Liver (tissue), 9 donors: ENCODE data around the gene CCBE1. TPM values are rescaled to one million over a fixed set of nuclear protein-coding genes. Genes with fewer than 3 reads are reported as not detected.

ENCODE experiments used
- DNase-seq: peaks from one replicate; pipeline ENCODE4 v3.0.0-alpha.2; 2017; ENCODE audit warnings: low spot score
- H3K27ac ChIP-seq, 2 donors: one replicate each; pipeline ENCODE4 v1.7.0; 2013; ENCODE audit warnings: inconsistent platforms in 2 of 2, low read length in 2 of 2, control low read depth in 1 of 2, low read depth in 1 of 2, mild to moderate bottlenecking in 1 of 2
- H3K27me3 ChIP-seq, 4 donors: one replicate each; pipeline versions ENCODE4 v1.6.1 to v1.7.0; 2013; ENCODE audit warnings: low read length in 3 of 4, inconsistent platforms in 1 of 4, mild to moderate bottlenecking in 1 of 4, moderate library complexity in 1 of 4; ENCODE audit not compliant: control insufficient read depth in 4 of 4, insufficient read depth in 4 of 4
- H3K36me3 ChIP-seq, 4 donors: one replicate each; pipeline versions ENCODE4 v1.6.1 to v1.7.0; 2013; ENCODE audit warnings: low read length in 3 of 4, mild to moderate bottlenecking in 3 of 4, low read depth in 1 of 4, moderate library complexity in 1 of 4; ENCODE audit not compliant: control insufficient read depth in 4 of 4, insufficient read depth in 3 of 4
- H3K4me1 ChIP-seq, 4 donors: one replicate each; pipeline versions ENCODE4 v1.6.1 to v1.7.0; 2013; ENCODE audit warnings: low read length in 3 of 4, mild to moderate bottlenecking in 3 of 4, moderate library complexity in 1 of 4; ENCODE audit not compliant: control insufficient read depth in 4 of 4, insufficient read depth in 4 of 4
- H3K4me3 ChIP-seq, 3 donors: one replicate each; pipeline versions ENCODE4 v1.6.1 to v1.7.0; 2013; ENCODE audit warnings: low read length in 3 of 3, control low read depth in 1 of 3, low read depth in 1 of 3, mild to moderate bottlenecking in 1 of 3
- H3K9ac ChIP-seq, 2 donors: one replicate each; pipeline ENCODE4 v1.7.0; 2013; ENCODE audit warnings: low read length in 2 of 2, mild to moderate bottlenecking in 2 of 2, moderate library complexity in 2 of 2, control low read depth in 1 of 2, low read depth in 1 of 2
- H3K9me3 ChIP-seq, 4 donors: one replicate each; pipeline versions ENCODE4 v1.6.1 to v1.7.0; 2013; ENCODE audit warnings: low read length in 3 of 4; ENCODE audit not compliant: control insufficient read depth in 4 of 4
- ATF3 ChIP-seq: IDR thresholded peaks from 2 replicates; pipeline ENCODE4 v1.6.1; 2016; ENCODE audit warnings: antibody characterized with exemption
- CTCF ChIP-seq: fragments of 150-350 bp; IDR thresholded peaks from 2 replicates; pipeline ENCODE4 v1.5.1; 2017; ENCODE audit warnings: improper control_type of control experiment, low read depth, low read length; ENCODE audit not compliant: missing input control
- EGR1 ChIP-seq, 2 donors: IDR thresholded peaks; 2 replicates each; pipeline ENCODE4 v1.6.1; 2016 to 2018; ENCODE audit warnings: antibody characterized with exemption in 2 of 2, low read depth in 2 of 2
- FOXA1 ChIP-seq: IDR thresholded peaks from 2 replicates; pipeline ENCODE4 v1.6.1; 2016; ENCODE audit warnings: antibody characterized with exemption
- FOXA2 ChIP-seq: IDR thresholded peaks from 2 replicates; pipeline ENCODE4 v1.6.1; 2016; ENCODE audit warnings: antibody characterized with exemption
- GABPA ChIP-seq, 2 donors: IDR thresholded peaks in 1 of 2; conservative IDR thresholded peaks in 1 of 2; 2 replicates each; pipeline ENCODE4 v1.6.1; 2016; ENCODE audit warnings: antibody characterized with exemption in 2 of 2, mild to moderate bottlenecking in 1 of 2, moderate library complexity in 1 of 2
- HNF4G ChIP-seq: IDR thresholded peaks from 2 replicates; pipeline ENCODE4 v1.6.1; 2016; ENCODE audit warnings: antibody characterized with exemption
- NR2F2 ChIP-seq: IDR thresholded peaks from 2 replicates; pipeline ENCODE4 v1.6.1; 2016; ENCODE audit warnings: antibody characterized with exemption
- RAD21 ChIP-seq, 2 donors: IDR thresholded peaks; 2 replicates each; pipeline ENCODE4 v1.6.1; 2016; ENCODE audit warnings: antibody characterized with exemption in 2 of 2, mild to moderate bottlenecking in 2 of 2
- RXRA ChIP-seq, 2 donors: IDR thresholded peaks; 2 replicates each; pipeline ENCODE4 v1.6.1; 2017 to 2018; ENCODE audit warnings: antibody characterized with exemption in 2 of 2, mild to moderate bottlenecking in 1 of 2
- SP1 ChIP-seq: IDR thresholded peaks from 2 replicates; pipeline ENCODE4 v1.6.1; 2018; ENCODE audit warnings: antibody characterized with exemption, mild to moderate bottlenecking
- WGBS: extraction: QIAGEN DNeasy Blood & Tissue Kit; methylation state at CpG from one replicate; pipeline ENCODE4 v1.1.7; 2013; 5-methylcytosine and 5-hydroxymethylcytosine counted together
- polyA plus RNA-seq, 2 donors: library from polyadenylated mRNA; stranded (reverse) in 1 of 2; unstranded in 1 of 2; fragments of 200-250 nt in 1 of 2; fragments of >200 nt in 1 of 2; fragmentation: Nextera tagmentation in 1 of 2; extraction: Ambion mirVana in 1 of 2; gene quantifications; one replicate each; pipeline versions ENCODE4 v1.2.1 to v1.2.3, GENCODE V29; 2013 to 2015
- total RNA-seq, 2 donors: library from RNA; depleted of rRNA; stranded (reverse); fragments of >200 nt; gene quantifications; one replicate each; pipeline ENCODE4 v1.2.3, GENCODE V29; 2014
- TF ChIP-seq, protein P1 (sequence below): IDR thresholded peaks from 2 replicates; pipeline ENCODE4 v1.6.1; 2016; ENCODE audit warnings: antibody characterized with exemption
- donor health status: healthy.
- donor health status: healthy.
- donor health status: healthy.
- donor health status: healthy.
- donor health status: healthy.

Gene CCBE1
- total and polyA plus RNA-seq, 4 donors, result 1.8 to 2.6 (median 2.2) TPM

GRCh38 chr18:59383851-59384250 is 313.4 kb downstream of the CCBE1 start:
- Histone ChIP-seq H3K9ac (no peak overlapping the region), H3K4me1 (no peaks in the 10 kb centered on the region), H3K27ac (no peak overlapping the region), H3K36me3 (no peaks in the 10 kb centered on the region), H3K4me3 (no peak overlapping the region), H3K27me3 (peaks cover 0 to 4% (median 0%) of the 10 kb centered on the region in 4 donors), H3K9me3 (no peaks in the 10 kb centered on the region)
- TF ChIP-seq, protein P1, sequence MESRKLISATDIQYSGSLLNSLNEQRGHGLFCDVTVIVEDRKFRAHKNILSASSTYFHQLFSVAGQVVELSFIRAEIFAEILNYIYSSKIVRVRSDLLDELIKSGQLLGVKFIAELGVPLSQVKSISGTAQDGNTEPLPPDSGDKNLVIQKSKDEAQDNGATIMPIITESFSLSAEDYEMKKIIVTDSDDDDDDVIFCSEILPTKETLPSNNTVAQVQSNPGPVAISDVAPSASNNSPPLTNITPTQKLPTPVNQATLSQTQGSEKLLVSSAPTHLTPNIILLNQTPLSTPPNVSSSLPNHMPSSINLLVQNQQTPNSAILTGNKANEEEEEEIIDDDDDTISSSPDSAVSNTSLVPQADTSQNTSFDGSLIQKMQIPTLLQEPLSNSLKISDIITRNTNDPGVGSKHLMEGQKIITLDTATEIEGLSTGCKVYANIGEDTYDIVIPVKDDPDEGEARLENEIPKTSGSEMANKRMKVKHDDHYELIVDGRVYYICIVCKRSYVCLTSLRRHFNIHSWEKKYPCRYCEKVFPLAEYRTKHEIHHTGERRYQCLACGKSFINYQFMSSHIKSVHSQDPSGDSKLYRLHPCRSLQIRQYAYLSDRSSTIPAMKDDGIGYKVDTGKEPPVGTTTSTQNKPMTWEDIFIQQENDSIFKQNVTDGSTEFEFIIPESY, result no peak
- WGBS, result 49% methylated on average over 6 of the region's 6 CpGs
- no peak for DNase-seq

GRCh38 chr18:59382383-59382782 is 314.8 kb downstream of the CCBE1 start:
- Histone ChIP-seq H3K27ac (no peak overlapping the region), H3K4me3 (no peak overlapping the region), H3K9ac (no peak overlapping the region), H3K36me3 (no peaks in the 10 kb centered on the region), H3K27me3 (peaks cover 0 to 4% (median 0%) of the 10 kb centered on the region in 4 donors), H3K9me3 (no peaks in the 10 kb centered on the region), H3K4me1 (no peaks in the 10 kb centered on the region)
- TF ChIP-seq RAD21 (IDR thresholded peaks at IDR 0.05), result no peak
- 81% methylated on average over 7 of the region's 7 CpGs for WGBS
- DNase-seq, result no peak

GRCh38 chr18:59381949-59382348 is 315.3 kb downstream of the CCBE1 start:
- no peaks in the 10 kb centered on the region for H3K9me3 ChIP-seq
- H3K36me3 ChIP-seq, result no peaks in the 10 kb centered on the region
- WGBS, result 77% methylated on average over 6 of the region's 6 CpGs
- no peak overlapping the region for H3K4me3 ChIP-seq
- H3K4me1 ChIP-seq, result no peaks in the 10 kb centered on the region
- no peak overlapping the region for H3K9ac ChIP-seq
- H3K27ac ChIP-seq, result no peak overlapping the region
- no peak for DNase-seq
- TF ChIP-seq RAD21 (IDR thresholded peaks at IDR 0.05) (no peak), SP1 (no peak), CTCF (no peak), RXRA (IDR thresholded peaks at IDR 0.05) (no peak), EGR1 (IDR thresholded peaks at IDR 0.05; ENCODE audit: low read depth in 2 of 2) (no peak), NR2F2 (no peak), ATF3 (no peak), FOXA2 (no peak), HNF4G (no peak), FOXA1 (no peak), GABPA (IDR thresholded peaks at IDR 0.05 in 1 of 2, conservative IDR thresholded peaks at IDR 0.05 in 1 of 2) (no peak)
- TF ChIP-seq, protein P1, result no peak
- peaks cover 0 to 4% (median 0%) of the 10 kb centered on the region in 4 donors for H3K27me3 ChIP-seq

Other genes starting within 250 kb of the CCBE1 start
- gene PMAIP1, start 202.6 kb upstream of the CCBE1 start, total RNA-seq, result 1 to 10 TPM in 1 of 2 donors, under 1 TPM in 1; 0.08 to 5.5 TPM
- gene PMAIP1, start 202.6 kb upstream of the CCBE1 start, polyA plus RNA-seq, result under 1 TPM; 0.24 to 0.27 TPM